Adipose tissue (tissue), 3 donors: ENCODE data around the gene SMARCAD1. TPM values are rescaled to one million over a fixed set of nuclear protein-coding genes. Genes with fewer than 3 reads are reported as not detected.

ENCODE experiments used
- H3K27ac ChIP-seq: one replicate; pipeline ENCODE4 v1.5.1; 2013; ENCODE audit warnings: low read depth, low read length
- WGBS, 3 donors: extraction: QIAGEN DNeasy Blood & Tissue Kit; methylation state at CpG; one replicate each; pipeline ENCODE4 v1.1.7; 2013; 5-methylcytosine and 5-hydroxymethylcytosine counted together
- polyA plus RNA-seq, 3 donors: library from polyadenylated mRNA; stranded (reverse); fragments of 200-250 nt; gene quantifications; one replicate each; pipeline ENCODE4 v1.2.3, GENCODE V29; 2013
- donor health status: healthy with polysubstance abuse.
- donor health status: Bipolar disorder and iron deficiency.
- donor health status: healthy.

The SMARCAD1 gene
- polyA plus RNA-seq, 3 donors, result 4.7 to 7.4 (median 6.2) TPM

DNA sequence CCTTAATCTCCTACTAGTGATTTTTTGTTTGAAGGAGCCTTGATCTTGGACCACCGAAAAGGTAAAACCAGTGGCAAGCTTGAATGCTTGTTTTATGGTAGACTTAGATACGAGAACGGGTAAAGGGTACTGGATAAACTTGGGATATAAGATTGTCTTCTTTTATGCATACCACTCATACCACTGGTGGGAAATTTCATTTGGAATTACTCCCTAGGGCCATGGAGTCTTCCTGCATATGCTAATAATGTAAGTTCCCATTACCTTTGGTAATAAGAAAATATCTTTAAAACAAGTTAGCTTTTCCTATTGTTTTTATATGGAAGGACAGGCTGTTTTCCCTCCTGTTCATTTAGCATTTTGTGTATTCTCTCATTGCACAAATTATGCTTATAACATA, 11.7 kb downstream of the SMARCAD1 start:
- WGBS, 3 donors, result 86 to 92% (median 92%) methylated on average over 3 of the region's 3 CpGs
- no peak overlapping the region for H3K27ac ChIP-seq

GRCh38 chr4:94221916-94222315, 14.3 kb downstream of the SMARCAD1 start:
- no peak overlapping the region for H3K27ac ChIP-seq
- WGBS, 3 donors, result 93 to 96% (median 95%) methylated on average over 1 of the region's 1 CpG

DNA sequence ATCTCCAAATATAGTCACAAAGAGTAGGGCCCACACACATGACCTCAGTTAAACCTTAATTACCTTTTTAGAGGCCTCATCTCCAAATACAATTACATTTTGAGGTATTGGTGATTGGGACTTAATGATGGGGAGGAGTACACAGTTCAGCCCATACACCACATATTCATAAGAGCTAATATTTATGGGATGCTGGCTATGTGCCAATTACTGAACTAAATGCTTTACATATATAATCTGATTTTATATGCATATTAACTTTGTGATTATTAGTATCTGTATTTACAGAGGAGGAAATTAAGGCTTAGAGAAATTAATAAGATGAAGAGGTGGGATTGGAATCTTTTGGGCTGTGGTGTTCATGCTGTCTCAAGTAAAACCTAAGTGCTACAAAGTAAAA, 17.8 kb downstream of the SMARCAD1 start:
- H3K27ac ChIP-seq, result no peak overlapping the region

DNA sequence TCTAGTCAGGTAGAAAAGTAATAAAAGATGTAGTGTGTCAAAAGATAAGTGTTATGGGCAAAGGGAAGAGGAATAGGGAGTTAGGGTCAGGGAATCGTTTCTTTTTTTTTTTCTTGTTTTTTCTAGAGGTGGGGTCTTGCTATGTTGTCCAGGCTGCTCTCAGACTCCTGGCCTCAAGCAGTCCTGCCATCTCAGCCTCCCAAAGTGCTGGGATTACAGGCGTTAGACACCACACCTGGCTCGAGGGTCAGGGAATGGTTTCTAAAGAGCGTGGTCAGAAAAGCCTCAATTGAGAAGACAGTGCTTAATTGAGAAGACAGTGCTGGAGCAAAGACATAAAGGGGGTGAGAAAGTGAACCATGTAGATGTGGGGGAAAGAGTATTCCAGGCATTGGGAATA, 19.1 kb downstream of the SMARCAD1 start:
- 97 to 99% (median 98%) methylated on average over 4 of the region's 4 CpGs for WGBS, 3 donors
- H3K27ac ChIP-seq, result no peak overlapping the region

- WGBS, 3 donors, result 82 to 91% (median 89%) methylated on average over 5 of the region's 5 CpGs
Measured at GRCh38 chr4:94228493-94229216, 21.0 kb downstream of the SMARCAD1 start.

GRCh38 chr4:94232519-94232918, 24.9 kb downstream of the SMARCAD1 start:
- H3K27ac ChIP-seq, result no peak overlapping the region
- WGBS, 3 donors, result 94 to 96% (median 95%) methylated on average over 6 of the region's 6 CpGs

More at GRCh38 chr4:94228493-94229216, 21.0 kb downstream of the SMARCAD1 start:
- no peak overlapping the region for H3K27ac ChIP-seq

- H3K27ac ChIP-seq, result no peak overlapping the region
Measured at GRCh38 chr4:94235825-94236224, 28.2 kb downstream of the SMARCAD1 start.

GRCh38 chr4:94237271-94237670, 29.6 kb downstream of the SMARCAD1 start:
- WGBS, 3 donors, result 90 to 93% (median 90%) methylated on average over 4 of the region's 4 CpGs

DNA sequence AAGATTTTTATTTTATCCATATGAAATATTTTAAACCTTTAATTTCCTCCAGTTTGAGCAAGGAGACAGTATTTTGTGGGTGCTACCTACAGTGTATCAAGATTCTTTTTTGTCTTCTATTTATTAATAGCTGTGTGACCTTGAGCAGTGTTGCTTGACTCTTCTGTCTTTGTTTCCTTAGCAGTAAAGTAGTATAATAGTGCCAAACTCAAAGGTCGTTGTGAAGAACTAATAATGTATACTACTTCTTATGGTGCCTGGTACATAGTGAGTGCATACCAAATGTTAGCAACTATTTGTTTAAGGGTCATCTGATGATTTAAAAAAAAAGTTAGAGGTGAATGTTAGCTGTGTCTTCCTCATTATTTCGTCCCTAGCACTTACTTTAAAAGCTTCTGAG, 30.5 kb downstream of the SMARCAD1 start:
- 58 to 76% (median 76%) methylated on average over 2 of the region's 2 CpGs for WGBS, 3 donors
- H3K27ac ChIP-seq, result no peak overlapping the region

More at GRCh38 chr4:94237271-94237670, 29.6 kb downstream of the SMARCAD1 start:
- no peak overlapping the region for H3K27ac ChIP-seq

- no peak overlapping the region for H3K27ac ChIP-seq
Measured at GRCh38 chr4:94240384-94240783, 32.7 kb downstream of the SMARCAD1 start.

- H3K27ac ChIP-seq, result no peak overlapping the region
- WGBS, 3 donors, result 49 to 88% (median 78%) methylated on average over 3 of the region's 3 CpGs
Measured at GRCh38 chr4:94244087-94244828, 36.6 kb downstream of the SMARCAD1 start.

GRCh38 chr4:94244829-94245185, 37.1 kb downstream of the SMARCAD1 start:
- 70 to 89% (median 82%) methylated on average over 2 of the region's 2 CpGs for WGBS, 3 donors
- no peak overlapping the region for H3K27ac ChIP-seq

- H3K27ac ChIP-seq, result no peak overlapping the region
Measured at GRCh38 chr4:94251094-94251493, 43.4 kb downstream of the SMARCAD1 start.

DNA sequence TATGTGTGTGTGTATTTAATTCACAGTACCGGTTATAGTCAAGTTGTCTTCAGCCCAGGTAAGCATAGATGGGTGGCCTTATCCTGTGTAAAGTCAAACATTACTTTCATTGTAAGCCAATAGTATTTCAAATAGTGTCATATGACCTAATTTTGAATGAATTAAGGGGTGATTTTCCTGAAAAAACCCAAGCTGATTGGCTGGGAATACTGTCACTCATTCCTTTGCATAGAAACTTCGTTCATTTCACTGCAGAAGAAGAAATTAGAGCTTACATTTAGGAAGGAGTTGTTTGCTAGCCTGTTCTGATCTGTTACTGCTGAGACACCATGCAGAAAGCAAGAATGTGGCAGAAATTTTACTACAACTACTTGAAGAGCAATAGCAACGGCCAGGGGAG, 45.4 kb downstream of the SMARCAD1 start:
- H3K27ac ChIP-seq, result no peak overlapping the region
- WGBS, 3 donors, result 87 to 92% (median 91%) methylated on average over 3 of the region's 3 CpGs

- 88 to 92% (median 89%) methylated on average over 8 of the region's 8 CpGs for WGBS, 3 donors
- H3K27ac ChIP-seq, result no peak overlapping the region
Measured at GRCh38 chr4:94256144-94256783, 48.6 kb downstream of the SMARCAD1 start.

DNA sequence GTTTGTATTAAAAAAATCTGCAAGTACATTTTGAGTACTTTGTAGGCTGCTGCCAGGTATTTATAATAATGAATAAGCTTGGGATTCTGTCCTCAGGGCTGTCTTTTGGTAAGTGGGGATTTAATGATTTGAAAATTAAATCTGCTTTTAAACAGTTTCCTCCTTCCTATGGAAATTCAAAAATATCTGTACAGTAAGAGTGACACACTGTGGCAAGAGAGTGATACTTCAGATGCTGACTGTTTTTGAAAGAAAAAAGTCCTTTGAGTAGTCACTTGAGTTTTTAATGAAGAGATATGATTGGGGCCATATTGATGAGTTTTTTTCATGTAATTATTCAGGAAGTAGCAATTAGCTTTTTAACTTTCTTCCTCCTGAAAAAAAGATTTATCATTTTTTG, 49.2 kb downstream of the SMARCAD1 start:
- no peak overlapping the region for H3K27ac ChIP-seq

DNA sequence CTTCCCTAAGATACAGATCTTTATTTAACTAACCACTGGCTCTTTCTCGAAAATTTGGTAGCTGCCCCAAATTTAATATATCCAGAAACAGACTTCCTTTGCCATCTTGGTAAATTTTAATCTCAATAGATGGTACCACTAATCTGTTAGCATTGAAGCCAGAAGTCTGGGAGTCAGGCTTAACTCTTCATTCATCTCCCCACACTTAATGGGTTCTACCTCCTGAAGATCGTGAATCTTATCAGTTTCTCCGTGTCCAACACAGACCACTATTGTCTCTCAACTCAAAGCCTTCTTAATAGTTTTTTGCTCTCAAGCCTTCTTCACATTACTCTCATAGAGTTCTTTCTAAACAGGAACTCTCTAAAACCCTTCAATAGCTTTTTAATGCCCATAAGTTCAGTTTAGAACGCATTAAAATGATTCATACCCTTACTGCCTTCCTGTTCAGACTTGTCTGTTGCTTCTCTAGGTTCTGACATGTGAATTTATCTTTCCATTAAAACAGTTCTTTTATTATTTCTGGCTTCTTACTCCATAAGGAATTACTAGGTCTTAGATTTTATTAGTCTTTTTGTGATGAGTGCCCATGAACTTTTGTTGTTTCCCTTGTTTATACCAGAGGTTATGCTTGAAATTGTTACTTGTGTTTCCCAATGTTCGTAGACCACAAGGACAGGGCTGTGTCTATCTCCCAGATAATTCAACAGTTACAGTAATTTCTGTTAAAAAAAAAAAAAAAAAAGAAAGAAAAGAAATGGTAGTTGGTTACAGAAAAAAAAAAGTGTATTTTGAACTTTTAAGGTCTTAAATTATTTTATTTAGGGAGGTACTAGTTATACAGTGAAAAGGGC, 54.7 kb downstream of the SMARCAD1 start:
- no peak overlapping the region for H3K27ac ChIP-seq
- 83 to 88% (median 87%) methylated on average over 5 of the region's 5 CpGs for WGBS, 3 donors

DNA sequence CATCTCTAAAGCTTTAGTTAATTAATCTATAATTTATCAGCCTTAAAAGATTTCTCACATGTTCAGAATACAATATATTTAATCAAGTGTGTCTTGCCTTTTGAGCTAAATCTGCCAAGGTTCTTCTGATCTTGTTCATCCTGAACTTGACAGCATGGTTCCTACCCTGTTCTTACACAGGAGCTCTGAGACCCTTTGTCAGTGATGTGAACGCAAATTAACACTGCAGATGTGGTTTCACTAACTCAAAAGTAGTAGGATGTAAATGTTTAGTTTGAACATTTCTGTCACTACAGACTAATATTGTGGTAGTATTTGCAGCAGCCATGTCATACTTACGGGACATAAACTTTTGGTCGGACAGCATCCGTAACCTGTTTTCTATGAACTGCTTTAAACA, 59.4 kb downstream of the SMARCAD1 start:
- 97 to 98% (median 97%) methylated on average over 4 of the region's 4 CpGs for WGBS, 3 donors
- no peak overlapping the region for H3K27ac ChIP-seq

- no peak overlapping the region for H3K27ac ChIP-seq
- 49 to 81% (median 76%) methylated on average over 2 of the region's 2 CpGs for WGBS, 3 donors
Measured at GRCh38 chr4:94271248-94271647, 63.6 kb downstream of the SMARCAD1 start.
